GM23338 (cell line): ENCODE data around the gene GAD1.

Experiments
- CREB1 ChIP-seq: fragments of 250-450 bp; sonication (Bioruptor Pico); IDR thresholded peaks from 2 replicates; pipeline ENCODE4 v1.5.0; 2020; ENCODE audit warnings: low read depth, mild to moderate bottlenecking, moderate library complexity
- ETS1 ChIP-seq: IDR thresholded peaks from 2 replicates; pipeline ENCODE4 v1.6.1; 2016; ENCODE audit warnings: antibody characterized with exemption
- EZH2phosphoT487 ChIP-seq: fragments of 200-600 bp; sonication (generic); IDR thresholded peaks from one replicate; pipeline ENCODE4 v1.8.1; 2018; ENCODE audit warnings: antibody characterized with exemption; ENCODE audit not compliant: unreplicated experiment
- TF ChIP-seq, protein P1 (sequence below), 2 experiments: fragments of 200-600 bp in 1 of 2; sonication (generic) in 1 of 2; conservative IDR thresholded peaks; 2 replicates each; pipeline versions ENCODE4 v1.5.1 to v1.6.1; 2016 to 2017; ENCODE audit warnings: antibody characterized with exemption in 2 of 2, low read depth in 2 of 2, mild to moderate bottlenecking in 2 of 2, moderate library complexity in 1 of 2

- TF ChIP-seq, protein P1, sequence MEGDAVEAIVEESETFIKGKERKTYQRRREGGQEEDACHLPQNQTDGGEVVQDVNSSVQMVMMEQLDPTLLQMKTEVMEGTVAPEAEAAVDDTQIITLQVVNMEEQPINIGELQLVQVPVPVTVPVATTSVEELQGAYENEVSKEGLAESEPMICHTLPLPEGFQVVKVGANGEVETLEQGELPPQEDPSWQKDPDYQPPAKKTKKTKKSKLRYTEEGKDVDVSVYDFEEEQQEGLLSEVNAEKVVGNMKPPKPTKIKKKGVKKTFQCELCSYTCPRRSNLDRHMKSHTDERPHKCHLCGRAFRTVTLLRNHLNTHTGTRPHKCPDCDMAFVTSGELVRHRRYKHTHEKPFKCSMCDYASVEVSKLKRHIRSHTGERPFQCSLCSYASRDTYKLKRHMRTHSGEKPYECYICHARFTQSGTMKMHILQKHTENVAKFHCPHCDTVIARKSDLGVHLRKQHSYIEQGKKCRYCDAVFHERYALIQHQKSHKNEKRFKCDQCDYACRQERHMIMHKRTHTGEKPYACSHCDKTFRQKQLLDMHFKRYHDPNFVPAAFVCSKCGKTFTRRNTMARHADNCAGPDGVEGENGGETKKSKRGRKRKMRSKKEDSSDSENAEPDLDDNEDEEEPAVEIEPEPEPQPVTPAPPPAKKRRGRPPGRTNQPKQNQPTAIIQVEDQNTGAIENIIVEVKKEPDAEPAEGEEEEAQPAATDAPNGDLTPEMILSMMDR (conservative IDR thresholded peaks at IDR 0.05; ENCODE audit: low read depth in 2 of 2): no peak
- no peak for TF ChIP-seq CREB1 (CRISPR knock-in tag)
- no peak for TF ChIP-seq ETS1
- no peak for TF ChIP-seq EZH2phosphoT487
Measured at GRCh38 chr2:170772295-170772694, 44.4 kb upstream of the GAD1 start.
